Psoas muscle (tissue), 8 donors: ENCODE results near the gene SNRNP200. TPM values are rescaled to one million over a fixed set of nuclear protein-coding genes. Genes with fewer than 3 reads are reported as not detected.
"Not testable (repeated sequence)": the region's sequence is repeated elsewhere in the genome, so short reads cannot be mapped to it uniquely, and the experiment has no call there.

Experiments used
- ATAC-seq, 4 donors: fragments of 200-7000 bp; cut with Tn5 transposase; one replicate each; pipeline ENCODE4 v1.9.1; 2020; ENCODE audit warnings: moderate library complexity in 3 of 4, mild to moderate bottlenecking in 2 of 4
- DNase-seq, 2 donors: peaks; one replicate each; pipeline ENCODE4 v3.0.0-alpha.2; 2020
- H3K27ac ChIP-seq: fragments of 200-600 bp; one replicate; pipeline ENCODE4 v1.8.0; 2022
- H3K27me3 ChIP-seq, 3 donors: fragments of 200-600 bp in 1 of 3; one replicate each; pipeline versions ENCODE4 v1.6.1 to v1.8.0; 2013 to 2022; ENCODE audit warnings: low read length in 2 of 3, mild to moderate bottlenecking in 2 of 3, moderate library complexity in 1 of 3; ENCODE audit not compliant: insufficient read depth in 3 of 3
- H3K36me3 ChIP-seq, 2 donors: fragments of 200-600 bp in 1 of 2; one replicate each; pipeline versions ENCODE4 v1.6.1 to v1.8.0; 2013 to 2022; ENCODE audit warnings: low read depth in 1 of 2, mild to moderate bottlenecking in 1 of 2, moderate library complexity in 1 of 2; ENCODE audit not compliant: insufficient read depth in 1 of 2
- H3K4me1 ChIP-seq: fragments of 200-600 bp; one replicate; pipeline ENCODE4 v1.8.0; 2022
- H3K4me3 ChIP-seq: fragments of 200-600 bp; one replicate; pipeline ENCODE4 v1.8.0; 2022; ENCODE audit warnings: mild to moderate bottlenecking
- H3K9me3 ChIP-seq: fragments of 200-600 bp; one replicate; pipeline ENCODE4 v1.8.0; 2022
- CTCF ChIP-seq: fragments of 200-600 bp; IDR thresholded peaks from one replicate; pipeline ENCODE4 v1.8.0; 2022; ENCODE audit warnings: antibody characterized with exemption
- WGBS, 3 donors: extraction: QIAGEN DNeasy Blood & Tissue Kit; methylation state at CpG; one replicate each; pipeline versions ENCODE4 v1.1.6 to v1.1.7; 2013; 5-methylcytosine and 5-hydroxymethylcytosine counted together
- intact Hi-C, 2 donors: fragments of 100-400 bp; cut with DNase I; formaldehyde crosslinking; loops; one replicate each; pipeline versions ENCODE4 v1.11.0 to v1.14.2; 2022
- polyA plus RNA-seq, 3 donors: library from polyadenylated mRNA; stranded (reverse); fragments of 200-250 nt; gene quantifications; one replicate each; pipeline ENCODE4 v1.2.3, GENCODE V29; 2013
- total RNA-seq, 4 donors: library from RNA; stranded (reverse); fragmentation: NEBNext Ultra II Directional in 2 of 4; extraction: Animal tissue kit (Norgen Biotek cat#: 25700) in 2 of 4; gene quantifications; one replicate each; pipeline versions ENCODE4 v1.2.1 to v1.2.4, GENCODE V29; 2021 to 2023
- donor health status: healthy with polysubstance abuse.
- donor health status: DM: no; HTN: no; CAD: no; lungs with moderate emphysema.
- donor health status: Bipolar disorder and iron deficiency.
- donor health status: healthy.
- donor health status: DM: yes; HTN: yes; CAD: no.
- donor health status: DM: no; HTN: no; CAD: no.
- donor health status: DM: no; HTN: no; CAD: no.
- donor health status: DM: yes; HTN: yes; CAD: no.

SNRNP200 gene
- total and polyA plus RNA-seq, 7 donors, result 47.6 to 83.1 (median 73.7) TPM

- ATAC-seq, result no peak
- TF ChIP-seq CTCF, result no peak
- 75 to 82% (median 77%) methylated on average over 6 of the region's 6 CpGs for WGBS, 3 donors
- no peaks in the 10 kb centered on the region for H3K27me3 ChIP-seq
- DNase-seq, result no peak
- H3K9me3 ChIP-seq, result no peaks in the 10 kb centered on the region
- peaks cover 79% of the 10 kb centered on the region for H3K4me1 ChIP-seq
- intact Hi-C loops, result loop anchor here (2.0 to 10.0 kb wide), 4 partner anchors 57 to 267 kb away; partner anchors contain the start of genes ANKRD36C (in 1 of the 2) and DUSP2 (in 1 of the 2)
- peak overlapping the region; percentile 97 for H3K27ac ChIP-seq
- H3K4me3 ChIP-seq, result peak overlapping the region; percentile 45
- H3K36me3 ChIP-seq, result peaks cover 0 to 19% of the 10 kb centered on the region in 2 donors
Measured at GRCh38 chr2:96261328-96262003, 43.9 kb downstream of the SNRNP200 start.

- Histone ChIP-seq H3K36me3 (peaks cover 0 to 25% of the 10 kb centered on the region in 2 donors), H3K4me3 (peak overlapping the region; percentile 45), H3K27ac (peak overlapping the region; percentile 97), H3K4me1 (peaks cover 87% of the 10 kb centered on the region), H3K27me3 (no peaks in the 10 kb centered on the region), H3K9me3 (no peaks in the 10 kb centered on the region)
- intact Hi-C loops, result loop anchor here (2.0 to 10.0 kb wide), 4 partner anchors 56 to 266 kb away; partner anchors contain the start of genes ANKRD36C (in 1 of the 2) and DUSP2 (in 1 of the 2)
- TF ChIP-seq CTCF, result peak; percentile 50
- DNase-seq, result peak; percentile 61 to 81
- ATAC-seq, result peak; percentile 74 to 83 (median 80)
- WGBS, 3 donors, result 25 to 34% (median 27%) methylated on average over 10 of the region's 10 CpGs
Measured at GRCh38 chr2:96260387-96261260, 44.7 kb downstream of the SNRNP200 start.

DNA sequence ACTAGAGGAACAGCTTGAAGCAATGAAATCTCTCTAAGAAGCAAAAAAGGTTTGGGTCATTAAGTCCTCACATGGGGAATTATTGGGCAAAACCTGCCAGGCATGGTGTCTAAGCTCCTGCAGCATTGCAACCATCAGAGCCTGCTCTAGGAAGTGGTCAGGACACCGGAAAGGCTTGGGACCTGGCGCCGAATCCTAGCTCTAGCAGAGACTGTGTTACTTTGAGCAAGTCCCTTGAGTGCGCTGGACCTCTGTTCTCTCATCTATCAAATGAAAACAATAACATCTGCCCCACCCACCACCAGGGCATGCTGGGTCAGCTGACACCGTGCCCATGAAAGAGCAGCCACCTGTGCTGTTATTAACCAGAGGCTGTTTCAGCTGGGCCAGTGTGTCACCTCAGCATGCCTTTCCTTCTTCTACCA, 45.8 kb downstream of the SNRNP200 start:
- H3K4me1 ChIP-seq, result peaks cover 97% of the 10 kb centered on the region
- intact Hi-C loops, result no loop called here
- WGBS, 3 donors, result 35 to 36% (median 36%) methylated on average over 5 of the region's 5 CpGs
- H3K9me3 ChIP-seq, result no peaks in the 10 kb centered on the region
- H3K36me3 ChIP-seq, result peaks cover 0 to 36% of the 10 kb centered on the region in 2 donors
- no peak for TF ChIP-seq CTCF
- ATAC-seq (peak; percentile 15 to 59 (median 40)), DNase-seq (peak; percentile 28 to 58)
- H3K27ac ChIP-seq, result peak overlapping the region; percentile 97
- H3K4me3 ChIP-seq, result peak overlapping the region; percentile 45
- no peaks in the 10 kb centered on the region for H3K27me3 ChIP-seq

- Histone ChIP-seq H3K36me3 (peaks cover 2 to 39% of the 10 kb centered on the region in 2 donors), H3K27ac (peak overlapping the region; percentile 97), H3K9me3 (no peaks in the 10 kb centered on the region), H3K4me3 (peak overlapping the region; percentile 45), H3K27me3 (no peaks in the 10 kb centered on the region), H3K4me1 (peaks cover 97% of the 10 kb centered on the region)
- intact Hi-C loops, result no loop called here
- no peak for TF ChIP-seq CTCF
- WGBS, 3 donors, result 17 to 44% (median 26%) methylated on average over 7 of the region's 7 CpGs
- DNase-seq (peak in 1 of 2 donors; percentile 67), ATAC-seq (peak; percentile 68 to 82 (median 78))
Measured at GRCh38 chr2:96258166-96259022, 47.0 kb downstream of the SNRNP200 start.

DNA sequence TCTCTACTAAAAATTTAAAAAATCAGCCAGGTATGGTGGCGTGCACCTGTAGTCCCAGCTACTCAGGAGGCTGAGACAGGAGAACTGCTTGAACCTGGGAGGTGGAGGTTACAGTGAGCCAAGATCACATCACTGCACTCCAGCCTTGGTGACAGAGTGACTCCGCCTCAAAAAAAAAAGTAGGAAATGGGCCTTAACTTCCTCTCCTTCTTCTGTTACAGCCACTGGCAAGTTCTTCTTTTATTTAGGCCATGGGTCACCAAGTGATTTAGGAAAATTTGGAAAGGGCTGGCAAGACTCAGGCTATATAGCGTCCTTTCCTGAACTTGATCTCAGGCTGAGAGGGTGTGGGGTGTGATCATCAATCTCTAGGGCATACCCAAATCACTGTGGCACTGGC, 47.6 kb downstream of the SNRNP200 start:
- ATAC-seq, result peak in 2 of 4 donors; percentile 4 to 21
- WGBS, 3 donors, result 50 to 73% (median 61%) methylated on average over 2 to 3 of the region's 3 CpGs
- H3K36me3 ChIP-seq, result peaks cover 5 to 43% of the 10 kb centered on the region in 2 donors

More for the DNA sequence above, 47.6 kb downstream of the SNRNP200 start:
- Histone ChIP-seq H3K27ac (peak overlapping the region; percentile 97), H3K4me1 (peaks cover 100% of the 10 kb centered on the region)
- H3K4me3 ChIP-seq, H3K9me3 ChIP-seq, H3K27me3 ChIP-seq, DNase-seq, intact Hi-C loops: not testable (repeated sequence)
